ENCODE data around the gene SLC38A2.

DNA sequence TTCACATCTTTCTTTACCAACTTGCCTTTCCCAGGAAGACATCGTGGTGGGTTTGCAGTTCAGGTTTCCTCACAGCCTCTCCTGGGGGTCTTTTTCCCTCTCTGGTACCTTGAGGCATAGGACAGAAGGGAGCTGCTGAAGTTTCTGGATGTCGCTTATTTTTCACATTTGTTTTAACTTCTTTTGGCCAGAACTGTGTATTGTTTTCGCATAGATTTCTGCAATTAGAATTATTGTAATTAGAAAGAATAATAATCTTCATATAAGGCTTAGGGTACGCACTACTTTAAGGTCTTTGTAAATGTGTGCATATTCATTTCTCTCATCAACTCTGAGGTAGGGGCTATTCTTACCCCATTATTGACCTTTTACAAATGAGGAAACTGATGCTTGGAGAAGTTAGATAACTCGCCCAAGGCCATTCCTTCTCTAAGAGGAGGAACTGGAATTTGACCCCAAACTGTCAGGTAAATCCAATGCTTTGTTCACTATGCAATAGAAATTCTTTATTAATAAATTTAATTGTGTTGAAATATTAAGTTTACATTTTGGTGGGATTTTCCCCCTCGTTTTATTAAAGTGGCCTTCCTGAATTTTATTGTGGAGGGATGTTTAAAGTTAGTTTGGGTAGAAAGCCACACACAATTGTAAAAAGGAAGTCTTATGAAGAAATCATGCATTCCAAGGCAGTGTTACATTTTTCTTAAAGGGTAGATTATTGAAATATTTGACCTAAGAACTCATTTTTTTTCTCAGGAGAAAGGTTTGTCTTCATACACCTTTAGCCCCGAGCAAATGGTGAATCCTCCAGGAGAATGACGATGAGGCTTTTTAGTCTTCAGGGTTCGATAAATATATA lies 12.1 kb upstream of the SLC38A2 start:
- no peak for TF ChIP-seq POLR2A (IDR thresholded peaks at IDR 0.05)
- TF ChIP-seq, protein P1, sequence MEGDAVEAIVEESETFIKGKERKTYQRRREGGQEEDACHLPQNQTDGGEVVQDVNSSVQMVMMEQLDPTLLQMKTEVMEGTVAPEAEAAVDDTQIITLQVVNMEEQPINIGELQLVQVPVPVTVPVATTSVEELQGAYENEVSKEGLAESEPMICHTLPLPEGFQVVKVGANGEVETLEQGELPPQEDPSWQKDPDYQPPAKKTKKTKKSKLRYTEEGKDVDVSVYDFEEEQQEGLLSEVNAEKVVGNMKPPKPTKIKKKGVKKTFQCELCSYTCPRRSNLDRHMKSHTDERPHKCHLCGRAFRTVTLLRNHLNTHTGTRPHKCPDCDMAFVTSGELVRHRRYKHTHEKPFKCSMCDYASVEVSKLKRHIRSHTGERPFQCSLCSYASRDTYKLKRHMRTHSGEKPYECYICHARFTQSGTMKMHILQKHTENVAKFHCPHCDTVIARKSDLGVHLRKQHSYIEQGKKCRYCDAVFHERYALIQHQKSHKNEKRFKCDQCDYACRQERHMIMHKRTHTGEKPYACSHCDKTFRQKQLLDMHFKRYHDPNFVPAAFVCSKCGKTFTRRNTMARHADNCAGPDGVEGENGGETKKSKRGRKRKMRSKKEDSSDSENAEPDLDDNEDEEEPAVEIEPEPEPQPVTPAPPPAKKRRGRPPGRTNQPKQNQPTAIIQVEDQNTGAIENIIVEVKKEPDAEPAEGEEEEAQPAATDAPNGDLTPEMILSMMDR (IDR thresholded peaks at IDR 0.05), result no peak

All from lower leg skin (tissue), 3 donors.